ENCODE measurements around the gene SLCO2A1.

The SLCO2A1 gene

GRCh38 chr3:133994166-133994890 lies 35.4 kb downstream of the SLCO2A1 start:
- Histone ChIP-seq H3K36me3 (ENCODE audit: control insufficient read depth, insufficient read depth, low read length) (no peaks in the 10 kb centered on the region), H3K4me3 (ENCODE audit: insufficient read depth, low read depth, low read length, poor library complexity, severe bottlenecking) (no peak overlapping the region), H3K9me3 (ENCODE audit: control insufficient read depth, low read length) (no peaks in the 10 kb centered on the region), H3K4me1 (ENCODE audit: control insufficient read depth, insufficient read depth, low read length, poor library complexity, severe bottlenecking) (no peaks in the 10 kb centered on the region), H3K27ac (ENCODE audit: insufficient read depth, low read length, poor library complexity, severe bottlenecking) (no peak overlapping the region), H3K27me3 (replicated peaks; ENCODE audit: control insufficient read depth, insufficient read depth, low read length, poor library complexity, severe bottlenecking) (no peaks in the 10 kb centered on the region)
- no peak for DNase-seq

GRCh38 chr3:133992951-133993620 lies 36.6 kb downstream of the SLCO2A1 start:
- H3K9me3 ChIP-seq (ENCODE audit: control insufficient read depth, low read length), result no peaks in the 10 kb centered on the region

DNA sequence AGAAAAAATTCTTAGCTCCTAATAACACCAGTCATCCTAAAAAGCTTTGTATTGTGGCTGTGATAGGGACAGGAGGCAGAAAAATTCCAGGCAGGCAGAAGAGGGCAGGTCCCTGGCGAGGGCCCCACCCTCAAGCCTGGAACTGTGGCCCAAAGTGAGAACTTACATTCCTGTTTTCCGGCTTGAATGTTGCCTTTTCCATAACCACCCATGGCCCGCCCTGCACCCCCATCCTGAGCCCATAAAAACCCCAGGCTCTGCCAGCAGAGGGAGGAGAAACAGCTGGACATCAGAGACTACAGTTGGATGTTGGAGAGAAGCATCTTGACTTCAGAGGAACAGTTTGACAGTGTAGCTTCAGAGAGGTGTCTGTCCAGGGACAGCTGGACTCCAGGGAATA lies 37.3 kb downstream of the SLCO2A1 start:
- Histone ChIP-seq H3K36me3 (ENCODE audit: control insufficient read depth, insufficient read depth, low read length) (no peaks in the 10 kb centered on the region), H3K27me3 (replicated peaks; ENCODE audit: control insufficient read depth, insufficient read depth, low read length, poor library complexity, severe bottlenecking) (no peaks in the 10 kb centered on the region), H3K4me1 (ENCODE audit: control insufficient read depth, insufficient read depth, low read length, poor library complexity, severe bottlenecking) (no peaks in the 10 kb centered on the region), H3K27ac (ENCODE audit: insufficient read depth, low read length, poor library complexity, severe bottlenecking) (no peak overlapping the region), H3K9me3 (ENCODE audit: control insufficient read depth, low read length) (no peaks in the 10 kb centered on the region), H3K4me3 (ENCODE audit: insufficient read depth, low read depth, low read length, poor library complexity, severe bottlenecking) (no peak overlapping the region)
- DNase-seq, result no peak

More at GRCh38 chr3:133992951-133993620, 36.6 kb downstream of the SLCO2A1 start:
- H3K27ac ChIP-seq (ENCODE audit: insufficient read depth, low read length, poor library complexity, severe bottlenecking), result no peak overlapping the region
- no peak for DNase-seq
- H3K4me1 ChIP-seq (ENCODE audit: control insufficient read depth, insufficient read depth, low read length, poor library complexity, severe bottlenecking), result no peaks in the 10 kb centered on the region
- H3K27me3 ChIP-seq (replicated peaks; ENCODE audit: control insufficient read depth, insufficient read depth, low read length, poor library complexity, severe bottlenecking), result no peaks in the 10 kb centered on the region
- no peak overlapping the region for H3K4me3 ChIP-seq (ENCODE audit: insufficient read depth, low read depth, low read length, poor library complexity, severe bottlenecking)
- no peaks in the 10 kb centered on the region for H3K36me3 ChIP-seq (ENCODE audit: control insufficient read depth, insufficient read depth, low read length)

DNA sequence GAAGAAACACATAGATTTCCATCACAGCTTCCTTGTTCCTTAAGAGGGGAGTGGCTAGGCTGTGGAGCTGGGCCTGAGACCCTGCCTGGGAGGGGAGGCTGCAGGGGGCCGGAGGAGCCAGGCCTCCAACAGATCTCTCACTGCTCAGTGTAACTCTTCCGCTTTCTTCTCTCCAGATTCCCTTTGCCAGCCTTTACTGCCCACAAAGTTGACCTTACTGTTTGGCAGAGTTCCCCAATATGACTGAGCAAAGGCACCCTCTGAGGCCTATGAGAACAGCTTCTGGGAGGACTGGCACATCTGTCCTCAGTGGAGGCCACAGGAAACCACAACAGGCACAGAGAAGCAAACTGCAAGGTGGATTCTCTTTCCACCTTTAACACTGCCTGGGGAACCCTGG lies 38.1 kb downstream of the SLCO2A1 start:
- H3K36me3 ChIP-seq (ENCODE audit: control insufficient read depth, insufficient read depth, low read length), result no peaks in the 10 kb centered on the region
- no peaks in the 10 kb centered on the region for H3K4me1 ChIP-seq (ENCODE audit: control insufficient read depth, insufficient read depth, low read length, poor library complexity, severe bottlenecking)
- no peak for DNase-seq
- H3K9me3 ChIP-seq (ENCODE audit: control insufficient read depth, low read length), result no peaks in the 10 kb centered on the region
- no peaks in the 10 kb centered on the region for H3K27me3 ChIP-seq (replicated peaks; ENCODE audit: control insufficient read depth, insufficient read depth, low read length, poor library complexity, severe bottlenecking)
- H3K27ac ChIP-seq (ENCODE audit: insufficient read depth, low read length, poor library complexity, severe bottlenecking), result no peak overlapping the region
- H3K4me3 ChIP-seq (ENCODE audit: insufficient read depth, low read depth, low read length, poor library complexity, severe bottlenecking), result no peak overlapping the region

GRCh38 chr3:133991209-133991608 lies 38.5 kb downstream of the SLCO2A1 start:
- DNase-seq, result no peak
- Histone ChIP-seq H3K4me3 (ENCODE audit: insufficient read depth, low read depth, low read length, poor library complexity, severe bottlenecking) (no peak overlapping the region), H3K4me1 (ENCODE audit: control insufficient read depth, insufficient read depth, low read length, poor library complexity, severe bottlenecking) (no peaks in the 10 kb centered on the region), H3K36me3 (ENCODE audit: control insufficient read depth, insufficient read depth, low read length) (no peaks in the 10 kb centered on the region), H3K27me3 (replicated peaks; ENCODE audit: control insufficient read depth, insufficient read depth, low read length, poor library complexity, severe bottlenecking) (no peaks in the 10 kb centered on the region), H3K9me3 (ENCODE audit: control insufficient read depth, low read length) (no peaks in the 10 kb centered on the region), H3K27ac (ENCODE audit: insufficient read depth, low read length, poor library complexity, severe bottlenecking) (no peak overlapping the region)

DNA sequence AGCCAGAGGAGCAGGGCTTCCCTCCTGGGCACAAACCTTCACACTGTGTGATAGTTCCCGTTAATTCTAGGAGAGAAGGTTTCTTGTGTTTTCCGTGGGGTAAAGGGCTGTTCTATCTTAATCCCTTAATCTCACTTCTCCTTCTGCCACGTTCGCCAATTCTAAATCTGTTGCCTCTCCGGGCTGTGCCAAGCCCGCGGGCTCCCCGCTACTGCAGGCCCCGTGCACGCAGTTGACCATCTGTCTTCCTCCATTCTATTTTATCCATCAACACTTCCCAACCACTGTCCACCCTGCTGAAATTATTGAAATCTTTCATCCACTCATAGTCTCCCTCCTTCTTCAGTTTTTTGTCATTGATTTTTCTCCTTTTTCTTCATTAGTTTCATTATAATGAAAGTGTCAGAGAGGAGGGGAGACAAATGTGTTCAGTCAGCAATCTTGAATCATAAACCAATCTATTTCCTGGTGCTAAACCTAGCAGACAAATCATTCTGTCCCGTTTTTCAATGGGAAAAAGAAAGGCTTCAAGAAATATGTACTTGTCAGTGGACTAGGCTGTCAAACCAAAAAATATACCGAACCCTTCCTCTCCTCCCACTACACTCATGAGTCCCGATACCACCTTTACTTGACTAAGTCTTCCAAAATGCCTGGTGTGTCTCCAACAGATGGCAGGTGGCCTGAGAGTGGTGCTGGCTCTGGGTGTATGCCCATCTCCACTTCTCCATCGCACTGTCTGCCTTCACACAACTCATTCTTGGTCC lies 39.6 kb downstream of the SLCO2A1 start:
- Histone ChIP-seq H3K4me1 (ENCODE audit: control insufficient read depth, insufficient read depth, low read length, poor library complexity, severe bottlenecking) (no peaks in the 10 kb centered on the region), H3K9me3 (ENCODE audit: control insufficient read depth, low read length) (no peaks in the 10 kb centered on the region), H3K36me3 (ENCODE audit: control insufficient read depth, insufficient read depth, low read length) (no peaks in the 10 kb centered on the region), H3K4me3 (ENCODE audit: insufficient read depth, low read depth, low read length, poor library complexity, severe bottlenecking) (no peak overlapping the region), H3K27me3 (replicated peaks; ENCODE audit: control insufficient read depth, insufficient read depth, low read length, poor library complexity, severe bottlenecking) (no peaks in the 10 kb centered on the region), H3K27ac (ENCODE audit: insufficient read depth, low read length, poor library complexity, severe bottlenecking) (no peak overlapping the region)
- no peak for DNase-seq

- Histone ChIP-seq H3K36me3 (ENCODE audit: control insufficient read depth, insufficient read depth, low read length) (no peaks in the 10 kb centered on the region), H3K9me3 (ENCODE audit: control insufficient read depth, low read length) (no peaks in the 10 kb centered on the region), H3K27me3 (replicated peaks; ENCODE audit: control insufficient read depth, insufficient read depth, low read length, poor library complexity, severe bottlenecking) (no peaks in the 10 kb centered on the region), H3K4me1 (ENCODE audit: control insufficient read depth, insufficient read depth, low read length, poor library complexity, severe bottlenecking) (no peaks in the 10 kb centered on the region), H3K27ac (ENCODE audit: insufficient read depth, low read length, poor library complexity, severe bottlenecking) (no peak overlapping the region), H3K4me3 (ENCODE audit: insufficient read depth, low read depth, low read length, poor library complexity, severe bottlenecking) (no peak overlapping the region)
- DNase-seq, result no peak
Observed at GRCh38 chr3:133988631-133989161, 41.0 kb downstream of the SLCO2A1 start.

- DNase-seq, result no peak
- no peaks in the 10 kb centered on the region for H3K36me3 ChIP-seq (ENCODE audit: control insufficient read depth, insufficient read depth, low read length)
- no peak overlapping the region for H3K27ac ChIP-seq (ENCODE audit: insufficient read depth, low read length, poor library complexity, severe bottlenecking)
- H3K9me3 ChIP-seq (ENCODE audit: control insufficient read depth, low read length), result no peaks in the 10 kb centered on the region
- no peaks in the 10 kb centered on the region for H3K4me1 ChIP-seq (ENCODE audit: control insufficient read depth, insufficient read depth, low read length, poor library complexity, severe bottlenecking)
- no peak overlapping the region for H3K4me3 ChIP-seq (ENCODE audit: insufficient read depth, low read depth, low read length, poor library complexity, severe bottlenecking)
- no peaks in the 10 kb centered on the region for H3K27me3 ChIP-seq (replicated peaks; ENCODE audit: control insufficient read depth, insufficient read depth, low read length, poor library complexity, severe bottlenecking)
Observed at GRCh38 chr3:133987948-133988484, 41.7 kb downstream of the SLCO2A1 start.

DNA sequence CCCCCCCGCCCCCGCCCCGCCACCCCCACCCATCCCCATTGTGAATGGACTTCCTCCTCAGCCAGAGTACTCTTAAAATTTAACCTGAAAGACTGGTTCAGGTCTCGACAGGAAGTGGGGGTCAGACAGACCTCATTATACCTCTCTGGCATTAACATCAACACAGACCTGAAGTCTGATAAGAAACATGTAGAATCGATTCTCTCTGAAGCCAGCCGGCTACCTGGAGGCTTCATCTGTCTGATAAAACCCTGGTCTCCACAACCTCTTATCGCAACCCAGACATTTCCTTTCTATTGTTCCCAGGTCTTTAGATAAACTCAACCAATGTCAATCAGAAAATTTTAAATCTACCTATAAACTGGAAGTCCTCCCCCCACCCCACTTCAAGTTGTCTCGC lies 42.6 kb downstream of the SLCO2A1 start:
- Histone ChIP-seq H3K9me3 (ENCODE audit: control insufficient read depth, low read length) (no peaks in the 10 kb centered on the region), H3K4me1 (ENCODE audit: control insufficient read depth, insufficient read depth, low read length, poor library complexity, severe bottlenecking) (no peaks in the 10 kb centered on the region), H3K36me3 (ENCODE audit: control insufficient read depth, insufficient read depth, low read length) (no peaks in the 10 kb centered on the region), H3K4me3 (ENCODE audit: insufficient read depth, low read depth, low read length, poor library complexity, severe bottlenecking) (no peak overlapping the region), H3K27ac (ENCODE audit: insufficient read depth, low read length, poor library complexity, severe bottlenecking) (no peak overlapping the region), H3K27me3 (replicated peaks; ENCODE audit: control insufficient read depth, insufficient read depth, low read length, poor library complexity, severe bottlenecking) (no peaks in the 10 kb centered on the region)
- no peak for DNase-seq

Measured in effector memory CD4-positive, alpha-beta T cell (primary cell).